Measurements from ENCODE around the gene ZNF488. TPM values are rescaled to one million over a fixed set of nuclear protein-coding genes. Genes with fewer than 3 reads are reported as not detected.
"Not testable (repeated sequence)": the region's sequence is repeated elsewhere in the genome, so short reads cannot be mapped to it uniquely, and the experiment has no call there.

The ZNF488 gene
- total and polyA plus RNA-seq, 8 donors, result 0.09 to 0.16 TPM; not detected in 6

DNA sequence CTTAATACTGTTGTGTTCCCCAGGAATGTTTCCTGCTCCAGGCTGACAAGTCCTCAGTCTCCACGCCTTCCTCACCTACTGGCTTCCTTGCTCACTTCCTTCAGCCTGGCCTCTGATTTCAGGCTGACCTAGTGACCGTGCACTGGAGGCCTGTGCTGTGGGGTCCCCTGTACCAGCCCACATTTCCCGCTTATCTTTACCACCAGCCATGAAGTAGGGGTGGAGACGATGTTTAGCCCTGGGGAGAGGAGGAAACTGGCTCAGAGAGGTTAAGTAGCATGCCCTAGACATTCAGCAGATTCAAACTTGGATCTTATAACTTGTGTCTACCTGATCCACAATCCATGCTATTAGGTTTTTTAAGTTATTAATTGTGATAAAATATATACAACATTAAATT is 4.8 kb upstream of the ZNF488 start:
- Histone ChIP-seq H3K27ac (no peak overlapping the region), H3K4me3 (no peak overlapping the region), H3K36me3 (no peaks in the 10 kb centered on the region), H3K9me3 (no peaks in the 10 kb centered on the region), H3K27me3 (no peaks in the 10 kb centered on the region), H3K4me1 (peaks cover 0 to 2% (median 1%) of the 10 kb centered on the region in 3 donors)
- TF ChIP-seq, protein P1, sequence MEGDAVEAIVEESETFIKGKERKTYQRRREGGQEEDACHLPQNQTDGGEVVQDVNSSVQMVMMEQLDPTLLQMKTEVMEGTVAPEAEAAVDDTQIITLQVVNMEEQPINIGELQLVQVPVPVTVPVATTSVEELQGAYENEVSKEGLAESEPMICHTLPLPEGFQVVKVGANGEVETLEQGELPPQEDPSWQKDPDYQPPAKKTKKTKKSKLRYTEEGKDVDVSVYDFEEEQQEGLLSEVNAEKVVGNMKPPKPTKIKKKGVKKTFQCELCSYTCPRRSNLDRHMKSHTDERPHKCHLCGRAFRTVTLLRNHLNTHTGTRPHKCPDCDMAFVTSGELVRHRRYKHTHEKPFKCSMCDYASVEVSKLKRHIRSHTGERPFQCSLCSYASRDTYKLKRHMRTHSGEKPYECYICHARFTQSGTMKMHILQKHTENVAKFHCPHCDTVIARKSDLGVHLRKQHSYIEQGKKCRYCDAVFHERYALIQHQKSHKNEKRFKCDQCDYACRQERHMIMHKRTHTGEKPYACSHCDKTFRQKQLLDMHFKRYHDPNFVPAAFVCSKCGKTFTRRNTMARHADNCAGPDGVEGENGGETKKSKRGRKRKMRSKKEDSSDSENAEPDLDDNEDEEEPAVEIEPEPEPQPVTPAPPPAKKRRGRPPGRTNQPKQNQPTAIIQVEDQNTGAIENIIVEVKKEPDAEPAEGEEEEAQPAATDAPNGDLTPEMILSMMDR (IDR thresholded peaks at IDR 0.05), result no peak
- intact Hi-C loops (cut with DNase I), result loop anchor here in 1 of 3 donors (10.0 kb wide), 1 partner anchor 1104 kb away; the partner anchor contains the start of gene ANTXRL
- ATAC-seq, result no peak
- FAIRE-seq, result no peak
- WGBS, 2 donors, result 87 to 89% methylated on average over 4 of the region's 4 CpGs
- no peak for DNase-seq

DNA sequence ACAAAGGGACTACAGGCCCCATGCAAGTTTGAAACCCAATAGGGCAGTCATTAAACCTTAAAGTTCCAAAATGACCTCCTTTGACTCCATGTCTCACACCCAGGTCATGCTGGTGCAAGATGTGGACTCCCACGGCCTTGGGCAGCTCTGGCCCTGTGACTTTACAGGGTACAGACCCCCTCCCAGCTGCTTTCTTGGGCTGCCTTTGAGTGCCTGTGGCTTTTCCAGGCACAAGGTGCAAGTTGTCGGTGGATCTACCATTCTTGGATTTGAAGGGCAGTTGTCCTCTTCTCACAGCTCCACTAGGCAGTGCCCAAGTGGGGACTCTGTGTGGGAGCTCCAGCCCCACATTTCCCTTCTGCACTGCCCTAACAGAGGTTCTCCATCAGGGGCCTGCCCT is 2.0 kb upstream of the ZNF488 start:
- intact Hi-C loops (cut with DNase I), result loop anchor here in 1 of 3 donors (10.0 kb wide), 1 partner anchor 1101 kb away; the partner anchor contains the start of gene ANTXRL
- H3K27me3 ChIP-seq, DNase-seq, H3K9me3 ChIP-seq, FAIRE-seq, H3K4me3 ChIP-seq, H3K36me3 ChIP-seq, ATAC-seq, H3K27ac ChIP-seq: not testable (repeated sequence)
- WGBS, 2 donors, result 81 to 90% methylated on average over 2 of the region's 2 CpGs
- peaks cover 3 to 11% (median 4%) of the 10 kb centered on the region in 3 donors for H3K4me1 ChIP-seq

DNA sequence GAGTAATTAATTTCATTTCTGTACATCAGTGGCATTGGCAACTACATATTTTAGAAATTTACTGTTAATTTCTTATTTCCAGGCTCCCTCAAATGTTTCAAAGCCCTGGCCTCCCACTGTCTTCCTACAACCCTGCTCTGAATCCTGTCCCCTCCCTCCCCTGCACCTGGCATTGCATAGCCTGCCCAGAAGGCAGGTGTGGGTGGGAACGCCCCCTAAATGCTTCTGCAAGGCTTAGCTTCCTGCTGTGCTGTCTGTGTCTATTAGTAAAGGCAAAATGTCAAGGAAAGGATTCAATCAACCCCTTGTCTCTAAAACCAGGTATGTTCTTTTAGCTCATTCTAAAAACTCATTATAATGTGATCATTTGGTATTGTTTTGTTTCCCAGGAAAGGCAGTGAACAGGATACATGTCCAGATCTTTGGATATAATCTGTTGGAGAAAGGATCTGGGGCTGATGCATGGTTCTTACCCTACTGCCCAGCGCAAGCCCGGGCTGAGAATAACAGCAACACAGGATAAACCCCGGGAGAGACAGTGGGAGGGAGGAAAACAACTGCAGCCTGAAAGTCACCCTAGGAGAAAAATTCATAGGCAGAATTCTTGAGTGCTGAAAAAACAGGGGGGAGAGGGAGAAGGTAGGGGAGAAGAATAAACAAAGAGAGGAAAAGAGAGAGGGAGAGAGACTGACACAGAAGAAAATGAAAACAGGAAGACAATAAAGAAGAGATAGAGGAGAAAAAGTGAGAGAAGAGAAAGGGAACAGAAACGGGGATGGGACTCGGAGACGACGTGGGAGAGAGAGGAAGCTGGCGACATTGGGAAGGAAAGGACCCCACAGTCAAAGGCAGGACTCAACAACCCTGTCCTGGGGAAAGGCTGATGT is 589 bp downstream of the ZNF488 start:
- TF ChIP-seq, protein P1 (IDR thresholded peaks at IDR 0.05), result no peak
- ATAC-seq, result no peak
- peak overlapping the region in 2 of 4 donors; percentile 65 to 93 for H3K4me3 ChIP-seq
- 25 to 29% methylated on average over 9 of the region's 9 CpGs for WGBS, 2 donors
- FAIRE-seq, result no peak
- H3K9me3 ChIP-seq, result no peaks in the 10 kb centered on the region
- no peaks in the 10 kb centered on the region for H3K27me3 ChIP-seq
- DNase-seq, result no peak
- intact Hi-C loops (cut with DNase I), result loop anchor here in 1 of 3 donors (10.0 kb wide), 1 partner anchor 1099 kb away; the partner anchor contains the start of gene ANTXRL
- no peaks in the 10 kb centered on the region for H3K36me3 ChIP-seq
- peaks cover 3 to 18% (median 10%) of the 10 kb centered on the region in 3 donors for H3K4me1 ChIP-seq
- H3K27ac ChIP-seq, result no peak overlapping the region

DNA sequence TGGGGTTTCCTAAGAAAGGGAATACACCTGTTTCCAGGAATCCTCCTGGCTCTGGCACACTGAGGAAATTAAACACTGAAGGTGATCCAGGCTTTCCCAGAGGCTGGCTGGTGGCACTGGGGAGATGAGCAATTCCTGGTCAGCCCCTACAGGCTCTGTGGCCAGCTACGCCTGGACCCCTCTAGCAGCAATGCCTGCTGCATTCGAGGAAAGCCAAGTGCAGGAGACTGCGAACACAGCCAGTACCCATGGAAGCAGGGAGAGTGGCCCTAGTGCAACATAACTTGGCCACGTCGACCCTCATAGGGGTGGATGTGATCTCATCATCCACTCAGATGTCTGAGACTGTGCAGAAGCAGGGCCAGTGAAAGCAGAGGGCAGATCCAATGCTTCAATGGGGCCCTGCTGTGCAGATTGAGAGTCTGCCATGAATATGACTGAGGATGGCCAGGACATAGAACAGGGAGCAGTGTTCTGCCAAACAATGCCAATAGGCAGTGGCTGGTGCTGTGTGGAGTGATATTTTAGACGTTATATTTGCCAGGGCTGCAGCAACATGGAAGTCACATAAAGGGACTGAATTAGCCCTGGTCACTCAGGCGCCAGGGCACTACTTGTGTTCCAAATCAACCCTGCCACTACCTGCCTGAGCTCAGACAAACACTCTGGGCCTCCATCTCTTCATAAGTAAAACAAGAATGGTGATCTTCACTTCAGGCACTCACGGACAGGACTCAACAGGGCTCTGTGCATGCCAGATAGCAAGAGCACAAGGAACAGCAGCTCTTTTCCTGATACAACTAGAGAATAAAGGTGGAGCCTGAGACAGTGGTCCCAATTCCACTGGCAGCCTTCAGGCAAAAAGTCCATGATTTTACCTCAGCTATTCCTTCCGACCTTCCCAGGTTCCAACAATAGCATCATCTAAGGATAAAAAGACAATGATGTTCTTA is 2.4 kb downstream of the ZNF488 start:
- Histone ChIP-seq H3K4me1 (peaks cover 7 to 27% (median 10%) of the 10 kb centered on the region in 3 donors), H3K27me3 (no peaks in the 10 kb centered on the region), H3K27ac (peak overlapping the region in 2 of 4 donors; percentile 8 to 23), H3K36me3 (no peaks in the 10 kb centered on the region), H3K4me3 (no peak overlapping the region), H3K9me3 (no peaks in the 10 kb centered on the region)
- DNase-seq (no peak), ATAC-seq (no peak), FAIRE-seq (no peak)
- TF ChIP-seq, protein P1 (IDR thresholded peaks at IDR 0.05), result no peak
- WGBS, 2 donors, result 72 to 79% methylated on average over 9 of the region's 9 CpGs
- intact Hi-C loops (cut with DNase I), result loop anchor here in 1 of 3 donors (10.0 kb wide), 1 partner anchor 1097 kb away; the partner anchor contains the start of gene ANTXRL

DNA sequence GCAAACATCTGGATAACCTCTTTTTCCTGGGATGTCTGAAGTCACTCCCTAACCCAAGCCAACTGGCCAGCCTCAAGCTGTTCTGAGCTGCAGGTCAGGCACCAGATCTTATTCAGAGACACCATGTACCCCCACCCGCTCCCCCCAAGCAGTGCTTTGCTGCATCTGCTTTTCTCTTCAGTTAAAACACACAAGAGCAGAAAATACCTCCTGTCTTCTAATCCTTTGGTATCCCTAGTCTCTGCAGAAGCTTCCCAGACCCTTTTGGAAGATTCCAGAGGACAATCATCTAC is 3.0 kb downstream of the ZNF488 start:
- ATAC-seq (no peak), DNase-seq (no peak), FAIRE-seq (no peak)
- Histone ChIP-seq H3K9me3 (no peaks in the 10 kb centered on the region), H3K4me3 (no peak overlapping the region), H3K27ac (peak overlapping the region in 2 of 4 donors; percentile 8 to 23), H3K27me3 (no peaks in the 10 kb centered on the region), H3K4me1 (peaks cover 7 to 27% (median 10%) of the 10 kb centered on the region in 3 donors), H3K36me3 (no peaks in the 10 kb centered on the region)
- WGBS, 2 donors, result 76 to 80% methylated on average over 1 of the region's 1 CpG
- TF ChIP-seq, protein P1 (IDR thresholded peaks at IDR 0.05), result no peak
- intact Hi-C loops (cut with DNase I), result loop anchor here in 1 of 3 donors (10.0 kb wide), 1 partner anchor 1096 kb away; the partner anchor contains the start of gene ANTXRL
